Right lobe of liver (tissue), 6 donors: ENCODE results near the gene FLNC. TPM values are rescaled to one million over a fixed set of nuclear protein-coding genes. Genes with fewer than 3 reads are reported as not detected.
A peak's percentile ranks its signal among the peaks of the same experiment; 100 is the strongest.

Experiments
- ATAC-seq, 4 donors: fragments of 200-7000 bp; cut with Tn5 transposase; one replicate each; pipeline ENCODE4 v1.9.1; 2020; ENCODE audit warnings: mild to moderate bottlenecking in 4 of 4, moderate library complexity in 4 of 4
- DNase-seq, 3 donors: peaks; one replicate each; pipeline ENCODE4 v3.0.0-alpha.2; 2020
- H3K27ac ChIP-seq, 3 donors: fragments of 200-600 bp; one replicate each; pipeline ENCODE4 v1.8.0; 2022
- H3K27me3 ChIP-seq, 2 donors: fragments of 200-600 bp; one replicate each; pipeline ENCODE4 v1.8.0; 2022
- H3K36me3 ChIP-seq, 4 donors: fragments of 200-600 bp; sonication (generic) in 1 of 4; one replicate each; pipeline versions ENCODE4 v1.5.1 to v1.8.0; 2017 to 2022; ENCODE audit warnings: control low read depth in 1 of 4
- H3K4me1 ChIP-seq, 4 donors: fragments of 200-600 bp; sonication (generic) in 1 of 4; one replicate each; pipeline versions ENCODE4 v1.5.1 to v1.8.0; 2017 to 2022; ENCODE audit warnings: control low read depth in 1 of 4
- H3K4me3 ChIP-seq, 3 donors: fragments of 200-600 bp; one replicate each; pipeline ENCODE4 v1.8.0; 2022
- H3K9me3 ChIP-seq, 4 donors: fragments of 200-600 bp; sonication (generic) in 1 of 4; one replicate each; pipeline versions ENCODE4 v1.5.1 to v1.8.0; 2017 to 2022; ENCODE audit warnings: control low read depth in 1 of 4
- POLR2A ChIP-seq: fragments of 450-650 bp; IDR thresholded peaks from one replicate; pipeline ENCODE4 v1.6.1; 2017; ENCODE audit warnings: antibody characterized with exemption, mild to moderate bottlenecking
- WGBS: methylation state at CpG from one replicate; pipeline ENCODE4 v1.1.6; 2018; ENCODE audit warnings: low coverage, low lambda C conversion rate; ENCODE audit not compliant: insufficient coverage; ENCODE audit errors: missing lambda C conversion rate; 5-methylcytosine and 5-hydroxymethylcytosine counted together
- intact Hi-C, 2 donors: fragments of 100-400 bp; cut with DNase I; formaldehyde crosslinking; loops; one replicate each; pipeline versions ENCODE4 v1.11.2 to v1.14.1; 2022
- total RNA-seq, 6 experiments: library from RNA; depleted of rRNA in 2 of 6; stranded (reverse); fragments of >200 nt in 2 of 6; fragmentation: NEBNext Ultra II Directional in 3 of 6; extraction: Animal tissue kit (Norgen Biotek cat#: 25700) in 3 of 6; gene quantifications; one replicate each; pipeline versions ENCODE4 v1.1.0 to v1.2.4, GENCODE V29; 2016 to 2023
- TF ChIP-seq, protein P1 (sequence below), 4 donors: fragments of 200-600 bp in 3 of 4; fragments of 450-650 bp in 1 of 4; IDR thresholded peaks; one replicate each; pipeline versions ENCODE4 v1.5.1 to v1.8.0; 2016 to 2022; ENCODE audit warnings: antibody characterized with exemption in 4 of 4, mild to moderate bottlenecking in 2 of 4
- donor health status: DM: no; HTN: yes; CAD: no.
- donor health status: DM: no; HTN: no; CAD: no.
- donor health status: DM: no; HTN: no; CAD: no.
- donor health status: DM: no; HTN: yes; CAD: no.
- donor health status: DM: no; HTN: yes; CAD: no.

The FLNC gene
- total RNA-seq, 6 experiments from 2014 or later: 0.27 to 5.1 (median 0.74) TPM

GRCh38 chr7:128847721-128848211 lies 17.6 kb downstream of the FLNC start:
- Histone ChIP-seq H3K27ac (no peak overlapping the region), H3K27me3 (no peaks in the 10 kb centered on the region), H3K4me1 (no peaks in the 10 kb centered on the region), H3K9me3 (no peaks in the 10 kb centered on the region), H3K4me3 (no peak overlapping the region), H3K36me3 (no peaks in the 10 kb centered on the region)
- DNase-seq: no peak
- no peak for TF ChIP-seq POLR2A
- TF ChIP-seq, protein P1, sequence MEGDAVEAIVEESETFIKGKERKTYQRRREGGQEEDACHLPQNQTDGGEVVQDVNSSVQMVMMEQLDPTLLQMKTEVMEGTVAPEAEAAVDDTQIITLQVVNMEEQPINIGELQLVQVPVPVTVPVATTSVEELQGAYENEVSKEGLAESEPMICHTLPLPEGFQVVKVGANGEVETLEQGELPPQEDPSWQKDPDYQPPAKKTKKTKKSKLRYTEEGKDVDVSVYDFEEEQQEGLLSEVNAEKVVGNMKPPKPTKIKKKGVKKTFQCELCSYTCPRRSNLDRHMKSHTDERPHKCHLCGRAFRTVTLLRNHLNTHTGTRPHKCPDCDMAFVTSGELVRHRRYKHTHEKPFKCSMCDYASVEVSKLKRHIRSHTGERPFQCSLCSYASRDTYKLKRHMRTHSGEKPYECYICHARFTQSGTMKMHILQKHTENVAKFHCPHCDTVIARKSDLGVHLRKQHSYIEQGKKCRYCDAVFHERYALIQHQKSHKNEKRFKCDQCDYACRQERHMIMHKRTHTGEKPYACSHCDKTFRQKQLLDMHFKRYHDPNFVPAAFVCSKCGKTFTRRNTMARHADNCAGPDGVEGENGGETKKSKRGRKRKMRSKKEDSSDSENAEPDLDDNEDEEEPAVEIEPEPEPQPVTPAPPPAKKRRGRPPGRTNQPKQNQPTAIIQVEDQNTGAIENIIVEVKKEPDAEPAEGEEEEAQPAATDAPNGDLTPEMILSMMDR (IDR thresholded peaks at IDR 0.05): no peak
- ATAC-seq: peak in 1 of 4 donors; percentile 10
- no CpG with 5 or more reads among the region's 17 CpGs for WGBS
- intact Hi-C loops: no loop called here

DNA sequence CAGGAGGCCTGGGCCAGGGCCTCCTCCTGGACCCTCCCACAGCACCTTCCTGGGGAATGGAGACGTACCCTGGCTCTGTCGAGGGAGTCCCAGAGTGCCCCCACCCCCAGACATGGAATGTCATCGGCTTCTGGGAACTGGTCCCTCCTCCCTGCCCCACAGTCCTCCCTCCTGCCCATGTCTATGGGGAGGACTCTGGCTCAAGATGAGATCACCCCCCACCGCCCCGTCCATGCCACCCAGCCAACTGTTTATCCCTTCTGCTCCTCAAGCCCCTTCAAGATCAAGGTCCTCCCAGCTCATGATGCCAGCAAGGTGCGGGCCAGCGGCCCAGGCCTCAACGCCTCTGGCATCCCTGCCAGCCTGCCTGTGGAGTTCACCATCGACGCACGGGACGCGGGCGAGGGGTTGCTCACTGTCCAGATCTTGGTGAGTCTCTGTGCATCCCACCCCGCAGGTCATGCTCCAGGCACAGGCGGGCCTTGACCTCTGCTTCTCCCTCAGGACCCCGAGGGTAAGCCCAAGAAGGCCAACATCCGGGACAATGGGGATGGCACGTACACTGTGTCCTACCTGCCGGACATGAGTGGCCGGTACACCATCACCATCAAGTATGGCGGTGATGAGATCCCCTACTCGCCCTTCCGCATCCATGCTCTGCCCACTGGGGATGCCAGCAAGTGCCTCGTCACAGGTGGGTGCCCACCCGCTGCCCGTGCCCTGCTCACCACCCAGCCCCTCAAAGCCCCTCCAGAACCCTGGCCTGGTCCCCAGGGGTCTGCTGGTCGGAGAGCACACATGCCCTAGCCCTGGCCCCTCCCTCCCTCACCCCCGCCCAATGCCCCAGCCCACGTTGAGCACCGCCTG lies 18.3 kb downstream of the FLNC start:
- H3K27me3 ChIP-seq: no peaks in the 10 kb centered on the region
- no peak overlapping the region for H3K27ac ChIP-seq
- DNase-seq (no peak), ATAC-seq (no peak)
- H3K4me1 ChIP-seq: no peaks in the 10 kb centered on the region
- 87% methylated on average over 6 of the region's 31 CpGs for WGBS
- intact Hi-C loops: no loop called here
- H3K4me3 ChIP-seq: no peak overlapping the region
- H3K36me3 ChIP-seq: no peaks in the 10 kb centered on the region
- no peaks in the 10 kb centered on the region for H3K9me3 ChIP-seq
- no peak for TF ChIP-seq POLR2A
- TF ChIP-seq, protein P1 (IDR thresholded peaks at IDR 0.05): no peak

GRCh38 chr7:128849156-128849515 lies 18.9 kb downstream of the FLNC start:
- Histone ChIP-seq H3K4me3 (no peak overlapping the region), H3K4me1 (no peaks in the 10 kb centered on the region), H3K27me3 (no peaks in the 10 kb centered on the region), H3K27ac (no peak overlapping the region), H3K36me3 (no peaks in the 10 kb centered on the region), H3K9me3 (no peaks in the 10 kb centered on the region)
- TF ChIP-seq POLR2A: no peak
- TF ChIP-seq, protein P1 (IDR thresholded peaks at IDR 0.05): no peak
- WGBS: 90% methylated on average over 2 of the region's 16 CpGs
- intact Hi-C loops: no loop called here
- no peak for DNase-seq
- ATAC-seq: no peak

DNA sequence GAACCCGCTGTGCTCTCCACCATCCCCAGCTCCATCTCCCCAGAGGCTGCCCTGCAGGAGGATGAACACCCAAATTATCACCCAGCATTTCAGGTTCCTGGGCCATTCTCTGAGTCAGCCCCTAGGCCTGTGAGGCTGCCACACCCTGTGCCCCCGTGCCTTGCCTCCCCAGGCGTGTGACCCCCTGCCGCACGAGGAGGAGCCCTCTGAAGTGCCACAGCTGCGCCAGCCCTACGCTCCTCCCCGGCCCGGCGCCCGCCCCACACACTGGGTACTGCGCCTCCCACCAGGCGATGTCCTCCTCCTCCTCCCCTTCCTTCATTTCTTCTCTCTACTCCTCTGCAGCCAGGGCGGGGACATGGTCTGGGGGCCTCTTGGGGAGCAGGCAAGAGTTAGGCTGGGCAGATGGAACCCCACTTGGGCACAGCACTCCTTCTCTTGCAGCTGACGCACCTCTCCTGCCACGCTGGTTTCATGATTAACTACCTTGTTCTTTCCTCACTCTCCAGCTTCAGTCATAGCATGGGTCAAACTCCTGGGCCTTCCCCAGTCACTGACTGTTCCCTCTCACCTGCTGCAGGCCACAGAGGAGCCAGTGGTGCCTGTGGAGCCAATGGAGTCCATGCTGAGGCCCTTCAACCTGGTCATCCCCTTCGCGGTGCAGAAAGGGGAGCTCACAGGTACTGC lies 19.7 kb downstream of the FLNC start:
- 85% methylated on average over 12 of the region's 18 CpGs for WGBS
- no peak for DNase-seq
- ATAC-seq: peak in 2 of 4 donors; percentile 24 to 26
- H3K4me3 ChIP-seq: no peak overlapping the region
- H3K9me3 ChIP-seq: no peaks in the 10 kb centered on the region
- TF ChIP-seq, protein P1 (IDR thresholded peaks at IDR 0.05): no peak
- TF ChIP-seq POLR2A: no peak
- no peaks in the 10 kb centered on the region for H3K27me3 ChIP-seq
- no peak overlapping the region for H3K27ac ChIP-seq
- no peaks in the 10 kb centered on the region for H3K4me1 ChIP-seq
- intact Hi-C loops: no loop called here
- no peaks in the 10 kb centered on the region for H3K36me3 ChIP-seq
